GM12801 (cell line): ENCODE results near the gene TULP1.

ENCODE experiments used
- CTCF ChIP-seq: IDR thresholded peaks from one replicate; pipeline ENCODE4 v1.5.1; 2011; ENCODE audit warnings: control low read depth; ENCODE audit not compliant: insufficient read length; ENCODE audit errors: extremely low read depth

Gene TULP1

GRCh38 chr6:35448191-35448590, 64.5 kb downstream of the TULP1 start:
- no peak for TF ChIP-seq CTCF
